Endometrial microvascular endothelial cells (primary cell): ENCODE data around the gene ATP1B1. TPM values are rescaled to one million over a fixed set of nuclear protein-coding genes. Genes with fewer than 3 reads are reported as not detected.
"Not testable (repeated sequence)": the region's sequence is repeated elsewhere in the genome, so short reads cannot be mapped to it uniquely, and the experiment has no call there.

Source experiments
- in situ Hi-C: cut with HindIII; loops from 2 replicates; pipeline ENCODE4 v1.10.0; 2017; ENCODE audit warnings: low sequenced_read_pairs, low pct_unique_long_range_greater_than_20kb; ENCODE audit errors: inconsistent ontology term
- total RNA-seq: library from RNA; depleted of rRNA; stranded (reverse); fragments of >200 nt; gene quantifications from one replicate; pipeline ENCODE4 v1.2.3, GENCODE V29; 2015; ENCODE audit errors: inconsistent ontology term

The ATP1B1 gene
- total RNA-seq, 1 donor from 2014 or later = 46.4 TPM

DNA sequence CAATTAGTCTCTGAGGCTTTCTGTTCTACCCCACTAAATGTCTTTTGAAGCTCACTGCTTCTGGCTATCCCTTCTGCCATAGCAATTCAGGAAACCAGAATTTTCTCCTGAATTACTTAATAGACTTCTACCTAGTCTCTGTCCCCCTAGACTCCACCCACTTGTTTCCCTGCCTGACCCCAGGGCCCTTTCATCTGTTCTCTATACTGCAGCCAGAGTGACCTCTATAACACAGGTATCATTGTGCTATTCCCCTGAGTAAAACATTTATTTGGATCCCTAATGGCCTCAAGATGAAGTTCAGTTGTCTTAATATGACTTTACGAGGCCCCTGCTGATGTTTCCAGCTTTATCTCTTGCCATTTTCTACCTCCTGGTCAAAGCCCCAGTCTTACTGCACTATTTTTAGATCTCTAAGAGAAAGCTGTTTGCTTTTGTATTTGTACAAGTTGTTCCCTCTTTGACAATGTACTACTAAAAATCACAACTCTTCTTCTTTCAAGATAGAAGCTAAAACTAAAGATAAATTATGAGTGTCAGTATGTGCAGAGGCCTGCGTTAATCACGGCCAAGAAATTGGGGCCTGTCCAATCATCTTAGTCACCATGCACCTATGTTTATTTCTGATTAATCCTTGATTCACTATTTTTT is 54.5 kb downstream of the ATP1B1 start:
- in situ Hi-C loops = no loop called here

GRCh38 chr1:169161496-169162194 is 55.2 kb downstream of the ATP1B1 start:
- in situ Hi-C loops = no loop called here

- in situ Hi-C loops = no loop called here
These were observed 56.6 kb downstream of the ATP1B1 start for GRCh38 chr1:169163059-169163458.

DNA sequence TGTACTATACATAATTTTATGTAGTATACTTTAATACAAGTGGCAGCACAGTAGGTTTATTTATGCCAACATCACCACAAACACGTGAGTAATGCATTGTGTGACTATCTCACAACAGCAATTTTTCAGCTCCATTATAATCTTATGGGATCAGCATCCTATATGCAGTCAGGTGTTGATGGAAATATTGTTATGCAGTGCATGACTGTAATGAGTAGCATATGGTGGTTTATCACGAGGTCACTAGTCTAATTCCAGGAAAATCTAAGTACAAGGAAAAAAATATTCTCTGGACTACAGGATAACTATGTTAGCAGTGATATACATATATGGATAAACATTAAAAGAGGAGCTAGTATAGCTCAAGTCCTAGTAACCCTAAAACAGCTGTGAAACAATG is 69.0 kb downstream of the ATP1B1 start:
- in situ Hi-C loops = no loop called here

- in situ Hi-C loops = not testable (repeated sequence)
These were observed 72.9 kb downstream of the ATP1B1 start for GRCh38 chr1:169179431-169179830.

DNA sequence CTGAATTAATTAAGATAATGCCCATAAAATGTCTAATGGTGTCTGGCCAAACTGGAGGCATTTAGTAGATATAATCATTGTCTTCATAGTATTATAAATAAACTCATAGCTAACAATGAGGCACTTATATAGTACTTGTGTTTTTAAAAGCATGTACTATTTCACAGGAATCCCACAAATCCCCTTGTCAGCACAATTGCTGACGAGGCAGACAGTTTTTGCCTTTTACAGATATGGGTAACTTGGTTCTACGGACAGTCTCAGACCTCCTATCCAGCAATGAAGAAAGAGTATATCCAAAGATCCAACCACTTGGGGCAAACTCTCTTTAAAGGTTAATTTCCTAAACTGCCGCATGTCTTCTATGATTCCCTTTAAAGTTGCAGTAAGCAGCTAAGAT is 73.7 kb downstream of the ATP1B1 start:
- in situ Hi-C loops = no loop called here
